Ovary (tissue), 9 donors: ENCODE data around the gene YRDC. TPM values are rescaled to one million over a fixed set of nuclear protein-coding genes. Genes with fewer than 3 reads are reported as not detected.

Experiments
- DNase-seq, 5 donors: peaks; one replicate each; pipeline ENCODE4 v3.0.0-alpha.2; 2019 to 2020
- H3K27ac ChIP-seq, 2 donors: fragments of 200-600 bp; one replicate each; pipeline versions ENCODE4 v1.5.1 to v1.8.0; 2019 to 2022
- H3K27me3 ChIP-seq: fragments of 200-600 bp; one replicate; pipeline ENCODE4 v1.8.0; 2022
- H3K36me3 ChIP-seq: fragments of 200-600 bp; sonication (generic); one replicate; pipeline ENCODE4 v1.5.1; 2019
- H3K4me1 ChIP-seq: one replicate; pipeline ENCODE4 v1.8.1; 2013; ENCODE audit warnings: mild to moderate bottlenecking, moderate library complexity; ENCODE audit not compliant: insufficient read depth
- H3K4me3 ChIP-seq: fragments of 200-600 bp; sonication (generic); one replicate; pipeline ENCODE4 v1.5.1; 2017
- H3K9me3 ChIP-seq, 2 donors: fragments of 200-600 bp in 1 of 2; sonication (generic) in 1 of 2; one replicate each; pipeline versions ENCODE4 v1.5.1 to v1.8.1; 2013 to 2019; ENCODE audit warnings: mild to moderate bottlenecking in 1 of 2, moderate library complexity in 1 of 2
- EP300 ChIP-seq: sonication (generic); formaldehyde crosslinking; IDR thresholded peaks from one replicate; pipeline ENCODE4 v1.6.1; 2017; ENCODE audit warnings: antibody characterized with exemption
- POLR2A ChIP-seq: fragments of 450-650 bp; IDR thresholded peaks from one replicate; pipeline ENCODE4 v1.6.1; 2017; ENCODE audit warnings: antibody characterized with exemption, mild to moderate bottlenecking, moderate library complexity
- WGBS, 3 donors: extraction: QIAGEN DNeasy Blood & Tissue Kit in 1 of 3; methylation state at CpG; one replicate each; pipeline versions ENCODE4 v1.1.5 to v1.1.7; 2013 to 2017; 5-methylcytosine and 5-hydroxymethylcytosine counted together
- intact Hi-C, 4 donors: fragments of 100-400 bp; cut with DNase I; formaldehyde crosslinking; loops; one replicate each; pipeline versions ENCODE4 v1.11.0 to v1.15.1; 2022 to 2023
- polyA plus RNA-seq, 2 donors: library from polyadenylated mRNA; stranded (reverse); fragments of 200-250 nt in 1 of 2; fragments of 350-450 nt in 1 of 2; fragmentation: Illumina TruSeq in 1 of 2; extraction: RNeasy Lipid Tissue Mini Kit (QIAGEN cat#74804) in 1 of 2; gene quantifications; one replicate each; pipeline ENCODE4 v1.2.3, GENCODE V29; 2013 to 2014
- total RNA-seq, 7 donors: library from RNA; depleted of rRNA in 2 of 7; stranded (reverse); fragments of >200 nt in 2 of 7; fragmentation: NEBNext Ultra II Directional in 3 of 7; extraction: Animal tissue kit (Norgen Biotek cat#: 25700) in 3 of 7; gene quantifications; one replicate each; pipeline versions ENCODE4 v1.1.0 to v1.2.4, GENCODE V29; 2016 to 2023
- TF ChIP-seq, protein P1 (sequence below), 3 donors: fragments of 450-650 bp in 2 of 3; fragments of 200-600 bp in 1 of 3; IDR thresholded peaks; one replicate each; pipeline versions ENCODE4 v1.5.1 to v1.8.0; 2016 to 2022; ENCODE audit warnings: antibody characterized with exemption in 3 of 3, mild to moderate bottlenecking in 1 of 3
- donor health status: DM: no; HTN: no; CAD: no; lungs with moderate emphysema.
- donor health status: DM: no; HTN: no; CAD: no.
- donor health status: Bipolar disorder and iron deficiency.
- donor health status: DM: yes; HTN: yes; CAD: no.
- donor health status: DM: no; HTN: no; CAD: no.
- donor health status: DM: yes; HTN: yes; CAD: no.

YRDC gene
- total and polyA plus RNA-seq, 9 donors, result 7.2 to 15.0 (median 9.5) TPM

- Histone ChIP-seq H3K27me3 (no peaks in the 10 kb centered on the region), H3K4me1 (peaks cover 2% of the 10 kb centered on the region), H3K36me3 (no peaks in the 10 kb centered on the region), H3K27ac (no peak overlapping the region), H3K4me3 (no peak overlapping the region), H3K9me3 (no peaks in the 10 kb centered on the region)
- intact Hi-C loops, result loop anchor here in 1 of 4 donors (10.0 kb wide), 1 partner anchor 51 kb away; no protein-coding TSS in a partner anchor
- no peak for DNase-seq
- 85 to 90% (median 88%) methylated on average over 7 of the region's 7 CpGs for WGBS, 3 donors
- TF ChIP-seq POLR2A (no peak), EP300 (no peak)
- TF ChIP-seq, protein P1, sequence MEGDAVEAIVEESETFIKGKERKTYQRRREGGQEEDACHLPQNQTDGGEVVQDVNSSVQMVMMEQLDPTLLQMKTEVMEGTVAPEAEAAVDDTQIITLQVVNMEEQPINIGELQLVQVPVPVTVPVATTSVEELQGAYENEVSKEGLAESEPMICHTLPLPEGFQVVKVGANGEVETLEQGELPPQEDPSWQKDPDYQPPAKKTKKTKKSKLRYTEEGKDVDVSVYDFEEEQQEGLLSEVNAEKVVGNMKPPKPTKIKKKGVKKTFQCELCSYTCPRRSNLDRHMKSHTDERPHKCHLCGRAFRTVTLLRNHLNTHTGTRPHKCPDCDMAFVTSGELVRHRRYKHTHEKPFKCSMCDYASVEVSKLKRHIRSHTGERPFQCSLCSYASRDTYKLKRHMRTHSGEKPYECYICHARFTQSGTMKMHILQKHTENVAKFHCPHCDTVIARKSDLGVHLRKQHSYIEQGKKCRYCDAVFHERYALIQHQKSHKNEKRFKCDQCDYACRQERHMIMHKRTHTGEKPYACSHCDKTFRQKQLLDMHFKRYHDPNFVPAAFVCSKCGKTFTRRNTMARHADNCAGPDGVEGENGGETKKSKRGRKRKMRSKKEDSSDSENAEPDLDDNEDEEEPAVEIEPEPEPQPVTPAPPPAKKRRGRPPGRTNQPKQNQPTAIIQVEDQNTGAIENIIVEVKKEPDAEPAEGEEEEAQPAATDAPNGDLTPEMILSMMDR (IDR thresholded peaks at IDR 0.05), result no peak
Observed at GRCh38 chr1:37814252-37814651, 6.2 kb upstream of the YRDC start.

DNA sequence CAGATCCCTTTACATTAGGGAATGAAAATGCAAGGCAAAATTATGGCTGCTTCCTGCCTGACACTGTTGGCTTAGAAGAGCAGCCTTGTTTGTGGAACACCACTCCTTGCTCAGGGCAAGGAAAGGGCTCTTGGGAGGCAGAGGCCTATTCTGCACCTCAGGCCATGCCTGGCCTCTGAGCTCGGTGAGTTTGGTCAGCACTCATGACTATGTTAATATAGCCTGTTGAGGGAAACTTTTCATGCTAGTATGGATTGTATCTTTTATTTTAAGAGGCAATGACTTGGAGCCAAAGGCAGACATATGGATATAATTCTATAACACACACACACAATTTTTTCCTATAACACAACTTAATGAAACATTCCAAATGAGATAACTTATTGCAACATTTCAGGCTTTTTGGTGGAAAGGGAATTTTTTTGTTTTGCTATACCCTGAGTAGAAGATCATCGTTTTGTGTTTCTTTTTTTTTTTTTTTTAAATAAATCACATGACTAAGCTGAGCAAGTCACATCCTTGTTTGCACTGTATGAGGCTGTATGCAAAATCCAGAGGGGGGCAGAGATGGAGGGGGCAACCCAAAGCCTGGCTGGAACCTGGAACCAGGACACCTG lies 5.6 kb upstream of the YRDC start:
- no peak for DNase-seq
- no peaks in the 10 kb centered on the region for H3K36me3 ChIP-seq
- TF ChIP-seq POLR2A (no peak), EP300 (no peak)
- TF ChIP-seq, protein P1 (IDR thresholded peaks at IDR 0.05), result no peak
- peaks cover 3% of the 10 kb centered on the region for H3K4me1 ChIP-seq
- no peaks in the 10 kb centered on the region for H3K27me3 ChIP-seq
- H3K27ac ChIP-seq, result no peak overlapping the region
- intact Hi-C loops, result loop anchor here in 1 of 4 donors (10.0 kb wide), 1 partner anchor 51 kb away; no protein-coding TSS in a partner anchor
- no peak overlapping the region for H3K4me3 ChIP-seq
- WGBS, 3 donors, result 63 to 74% (median 67%) methylated on average over 2 of the region's 2 CpGs
- H3K9me3 ChIP-seq, result no peaks in the 10 kb centered on the region

- Histone ChIP-seq H3K27me3 (no peaks in the 10 kb centered on the region), H3K4me3 (no peak overlapping the region), H3K27ac (no peak overlapping the region), H3K4me1 (peaks cover 10% of the 10 kb centered on the region), H3K9me3 (no peaks in the 10 kb centered on the region), H3K36me3 (no peaks in the 10 kb centered on the region)
- DNase-seq, result peak in 2 of 5 donors; percentile 56 to 62
- TF ChIP-seq POLR2A, result no peak
- TF ChIP-seq, protein P1 (IDR thresholded peaks at IDR 0.05), result peak in 1 of 3 donors; percentile 33
- TF ChIP-seq EP300, result no peak
- intact Hi-C loops, result loop anchor here in 1 of 4 donors (10.0 kb wide), 1 partner anchor 54 kb away; no protein-coding TSS in a partner anchor
- 43 to 56% (median 51%) methylated on average over 7 of the region's 7 CpGs for WGBS, 3 donors
Observed at GRCh38 chr1:37811027-37811655, 3.1 kb upstream of the YRDC start.

DNA sequence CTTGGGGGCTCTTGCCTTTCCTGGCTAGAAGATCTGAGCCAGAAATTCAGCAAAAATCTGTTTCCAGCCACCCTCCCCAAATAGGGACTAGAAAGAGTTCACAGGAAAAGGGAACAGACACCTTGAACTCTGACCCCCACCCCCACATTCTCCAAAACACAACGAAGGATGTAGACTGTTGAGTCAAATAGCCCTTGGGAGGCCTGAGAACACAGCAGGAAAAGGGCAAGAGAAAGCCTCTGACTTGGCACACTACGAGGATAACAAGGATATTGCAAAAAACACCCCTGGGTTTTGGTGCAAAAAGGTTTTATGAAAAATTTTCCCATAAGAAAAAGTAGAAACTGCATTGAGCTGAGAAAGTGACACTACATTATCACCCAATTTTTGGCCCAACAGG lies 1.9 kb upstream of the YRDC start:
- H3K27me3 ChIP-seq, result no peaks in the 10 kb centered on the region
- intact Hi-C loops, result loop anchor here in 2 of 4 donors (5.0 to 10.0 kb wide), 3 partner anchors 52 to 263 kb away; no protein-coding TSS in a partner anchor
- H3K4me3 ChIP-seq, result no peak overlapping the region
- no peaks in the 10 kb centered on the region for H3K36me3 ChIP-seq
- TF ChIP-seq EP300 (no peak), POLR2A (no peak)
- TF ChIP-seq, protein P1 (IDR thresholded peaks at IDR 0.05), result no peak
- H3K9me3 ChIP-seq, result no peaks in the 10 kb centered on the region
- 3 to 16% (median 6%) methylated on average over 2 of the region's 2 CpGs for WGBS, 3 donors
- DNase-seq, result peak in 1 of 5 donors; percentile 28
- peaks cover 10% of the 10 kb centered on the region for H3K4me1 ChIP-seq
- no peak overlapping the region for H3K27ac ChIP-seq
